GM21619 (cell line): ENCODE results near the gene PALM.
A peak's percentile ranks its signal among the peaks of the same experiment; 100 is the strongest.

ENCODE experiments used
- ATAC-seq: cut with Tn5 transposase; IDR thresholded peaks from one replicate; pipeline ENCODE4 v1.9.1; 2021; ENCODE audit not compliant: unreplicated experiment

The PALM gene

DNA sequence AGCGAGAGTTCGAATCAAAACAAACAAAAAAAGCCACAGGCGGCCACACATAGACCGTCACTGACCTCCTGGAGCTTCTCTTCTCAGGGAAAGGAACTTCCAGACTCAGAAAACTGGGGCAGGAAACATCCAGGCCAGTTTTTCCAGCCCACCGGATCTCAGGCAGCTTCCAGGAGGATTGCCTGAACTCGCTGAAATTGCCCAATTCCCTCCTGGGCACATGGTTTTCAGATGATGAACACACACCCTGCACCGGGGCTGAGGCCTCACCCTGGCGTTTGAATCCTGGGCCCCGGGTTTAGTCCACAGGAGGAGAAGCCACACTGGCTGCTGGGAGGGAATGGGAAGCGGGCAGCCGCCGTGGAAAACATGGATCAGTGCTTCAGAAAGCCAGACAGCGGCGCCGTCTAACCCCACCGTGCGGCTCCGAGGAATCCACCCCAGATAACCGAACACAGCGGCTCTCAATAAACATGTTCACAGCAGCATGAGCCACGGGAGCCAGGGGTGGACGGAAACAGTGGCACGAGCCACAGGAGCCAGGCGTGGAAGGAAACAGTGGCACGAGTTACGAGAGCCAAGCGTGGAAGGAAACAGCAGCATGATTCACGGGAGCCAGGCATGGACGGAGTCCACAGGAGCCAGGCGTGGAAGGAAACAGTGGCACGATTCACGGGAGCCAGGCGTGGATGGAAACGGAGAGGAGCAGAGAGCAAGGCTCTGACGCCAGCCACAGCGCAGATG is 70.3 kb downstream of the PALM start:
- ATAC-seq: no peak

DNA sequence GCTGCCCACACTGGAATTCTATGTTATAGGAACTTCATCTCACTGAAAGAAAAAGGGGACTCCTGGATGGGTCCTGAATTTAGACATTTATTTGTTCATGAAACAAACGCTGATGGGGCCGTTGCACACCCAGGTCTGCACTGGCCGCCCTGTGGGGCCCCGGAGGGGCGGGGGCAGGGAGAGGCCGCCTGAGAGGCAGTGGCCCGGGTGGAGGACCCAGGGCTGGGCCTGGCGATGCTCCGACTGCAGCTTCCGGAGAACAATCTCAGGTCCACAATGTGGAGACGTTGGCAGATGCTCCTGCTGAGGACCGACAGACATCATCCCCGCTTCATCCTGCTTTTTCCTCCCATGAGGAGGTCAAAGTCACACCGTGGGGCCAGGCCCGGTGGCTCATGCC is 72.2 kb downstream of the PALM start:
- no peak for ATAC-seq

DNA sequence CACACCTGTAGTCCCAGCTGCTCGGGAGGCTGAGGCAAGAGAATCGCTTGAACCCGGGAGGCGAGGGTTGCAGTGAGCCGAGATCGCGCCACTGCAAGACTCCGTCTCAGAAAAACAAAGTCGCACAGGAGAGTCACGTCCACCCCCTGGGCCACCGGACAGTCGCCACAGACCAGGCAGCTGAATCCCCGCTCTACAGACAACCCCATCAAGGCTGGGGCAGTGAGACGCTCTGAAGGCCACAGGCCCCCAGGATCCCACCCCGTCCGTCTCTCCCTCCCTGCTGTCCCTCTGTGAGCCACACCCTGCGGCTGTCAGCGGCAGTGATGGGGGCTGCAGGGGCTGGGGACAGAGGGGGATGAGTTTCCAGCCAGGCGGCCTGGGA is 73.1 kb downstream of the PALM start:
- no peak for ATAC-seq

DNA sequence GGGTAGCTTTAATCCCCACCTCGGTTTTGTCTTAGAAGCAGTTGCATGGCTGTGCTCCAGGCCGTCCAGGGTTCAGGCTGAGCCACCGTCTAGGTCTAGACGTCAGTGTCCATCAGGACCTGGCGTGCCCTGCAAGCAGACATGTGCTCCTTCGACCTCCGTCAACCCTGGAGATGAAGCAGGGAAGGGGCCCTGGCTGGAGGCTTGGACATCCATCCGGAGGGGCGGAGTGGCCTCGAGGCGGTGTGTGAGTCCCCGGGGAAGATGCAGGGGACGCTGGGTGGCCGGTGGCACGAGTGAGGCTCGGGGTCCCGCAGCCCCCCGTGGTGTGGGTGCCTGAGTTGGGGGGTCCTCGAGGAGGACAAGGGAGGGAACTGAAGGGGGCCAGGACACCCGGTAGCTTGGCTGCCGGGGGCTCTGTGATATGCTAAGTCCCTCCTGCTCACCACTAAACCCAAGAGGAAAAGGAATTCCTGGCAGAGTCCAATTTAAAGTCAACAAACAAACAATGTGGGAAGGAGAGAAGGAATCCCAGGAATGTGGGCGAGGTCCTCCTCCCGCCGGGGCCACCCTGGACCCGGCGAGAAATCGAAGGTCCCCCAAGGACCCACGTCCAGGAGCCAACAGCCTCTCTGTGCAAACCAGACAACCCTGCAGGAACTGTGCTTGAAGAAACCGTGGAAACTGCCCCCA is 73.6 kb downstream of the PALM start:
- no peak for ATAC-seq

DNA sequence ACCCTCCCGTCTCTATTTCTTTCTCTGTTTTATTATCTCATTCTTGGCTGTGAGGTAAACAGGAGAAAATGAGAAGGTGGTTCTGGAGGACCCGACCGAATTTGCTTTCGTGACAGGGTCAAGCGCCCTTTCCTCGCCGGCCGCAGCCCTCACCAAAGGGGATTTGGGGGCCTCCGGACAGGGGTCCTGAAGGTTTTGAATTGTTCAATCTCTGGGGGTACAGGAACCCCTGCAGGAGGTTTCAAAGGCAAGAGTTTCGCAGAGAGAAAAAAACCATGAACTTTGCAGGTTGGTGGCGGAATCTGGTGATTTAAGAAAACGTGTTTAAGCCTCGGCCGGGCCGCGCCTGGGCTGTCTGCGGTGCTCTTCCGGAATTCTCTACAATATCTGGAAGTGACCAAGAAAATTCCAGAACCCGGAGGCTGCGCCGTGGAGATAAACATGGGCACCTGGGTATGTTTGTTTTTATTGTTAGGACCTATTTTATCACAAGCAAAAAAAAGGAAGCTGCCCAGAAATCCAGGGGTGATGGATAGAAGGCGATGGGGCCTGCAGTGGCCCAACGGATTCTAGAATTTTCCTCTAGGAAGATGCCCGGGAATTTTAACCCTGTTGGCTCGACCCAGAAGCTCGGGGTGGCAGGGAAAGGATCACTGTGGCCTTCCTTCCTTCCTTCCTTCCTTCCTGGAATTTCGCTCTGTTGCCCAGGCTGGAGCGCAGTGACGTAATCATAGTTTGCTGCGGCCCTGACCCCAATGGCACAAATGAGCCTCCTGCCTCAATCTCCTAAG is 74.3 kb downstream of the PALM start:
- no peak for ATAC-seq

DNA sequence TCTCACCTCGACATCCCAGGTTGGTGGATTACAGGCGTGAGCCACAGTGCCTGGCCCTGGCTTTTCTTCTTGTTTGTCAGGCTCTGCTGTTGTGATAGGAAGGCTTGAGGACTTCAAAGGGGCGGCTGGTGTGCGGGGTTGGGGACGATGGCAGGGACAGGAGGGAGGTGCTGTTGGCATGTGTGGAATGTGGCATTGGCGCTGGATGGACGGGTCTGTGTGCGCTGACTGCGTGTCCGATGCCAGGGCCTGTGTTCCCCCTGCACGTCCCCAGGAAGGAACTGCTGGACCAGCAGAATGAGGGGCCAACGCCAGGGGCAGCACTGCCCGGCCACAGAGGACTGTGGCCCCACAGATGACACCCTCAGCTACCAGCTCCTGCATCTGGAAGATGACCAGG is 75.8 kb downstream of the PALM start:
- no peak for ATAC-seq

DNA sequence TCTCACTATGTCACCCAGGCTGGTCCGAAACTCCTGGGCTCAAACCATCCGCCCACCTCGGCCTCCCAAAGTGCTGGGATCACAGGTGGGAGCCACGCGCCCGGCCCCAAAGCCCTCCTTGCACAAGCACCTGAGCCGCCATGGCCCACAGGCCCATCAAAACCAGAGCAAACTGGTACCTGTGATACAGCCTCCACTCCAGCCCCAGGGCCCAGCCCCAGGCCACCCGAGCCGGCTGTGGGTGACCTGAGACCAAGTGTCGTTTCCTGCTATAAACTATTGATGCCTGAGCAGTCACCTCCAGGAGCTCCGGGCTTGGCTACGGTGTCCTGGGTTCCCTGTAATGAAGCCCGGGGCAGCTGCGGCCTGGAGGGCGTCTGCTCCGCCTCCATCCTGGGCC is 78.8 kb downstream of the PALM start:
- ATAC-seq: no peak

DNA sequence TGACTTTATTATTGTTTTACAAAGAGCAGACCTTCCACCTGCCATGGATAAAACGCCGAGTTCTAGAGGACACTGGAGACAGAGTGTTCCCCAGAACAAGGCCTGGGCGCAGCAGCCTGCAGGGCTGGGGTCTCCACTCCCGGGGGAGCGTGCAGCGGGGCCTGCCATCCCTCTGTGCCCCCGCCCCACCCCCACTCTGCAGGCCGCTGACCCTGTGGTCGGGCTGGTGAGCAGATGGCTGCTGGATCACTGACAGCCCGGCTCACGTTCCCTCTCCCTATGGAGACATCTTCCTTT is 79.9 kb downstream of the PALM start:
- no peak for ATAC-seq

DNA sequence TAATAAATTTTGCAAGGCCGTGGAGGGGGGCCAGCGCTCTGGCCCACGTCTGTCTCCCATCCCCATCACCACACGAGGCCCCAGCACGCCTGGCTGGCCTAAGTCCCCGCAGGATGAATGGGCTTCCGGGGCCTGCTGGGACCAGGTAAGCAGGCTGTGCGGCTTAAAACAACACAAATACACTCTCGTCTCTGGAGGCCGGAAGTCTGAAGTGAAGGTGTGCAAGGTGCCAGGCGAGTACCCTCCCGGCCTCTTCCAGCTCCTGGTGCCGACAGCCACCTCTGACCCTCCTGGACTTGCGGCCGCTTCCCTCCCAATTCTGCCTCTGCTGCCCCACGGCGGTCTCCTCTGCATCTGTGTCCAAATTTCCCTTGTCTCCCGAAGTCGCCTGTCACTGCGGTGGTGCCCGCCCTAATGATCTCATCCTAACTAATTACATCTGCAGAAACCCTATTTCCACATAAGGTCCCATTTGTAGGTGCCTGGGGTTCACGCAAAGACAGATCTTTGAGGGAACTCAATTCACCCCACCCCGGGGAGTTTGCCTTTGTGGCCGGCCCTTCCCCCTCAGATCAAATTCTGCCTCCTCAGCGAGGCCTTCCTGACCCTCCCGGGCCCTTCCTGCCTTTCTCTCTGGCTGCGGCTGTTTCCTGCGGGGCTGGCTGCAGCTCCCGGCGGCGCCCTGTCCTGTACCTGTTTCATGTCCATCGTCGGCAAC is 80.4 kb downstream of the PALM start:
- no peak for ATAC-seq

DNA sequence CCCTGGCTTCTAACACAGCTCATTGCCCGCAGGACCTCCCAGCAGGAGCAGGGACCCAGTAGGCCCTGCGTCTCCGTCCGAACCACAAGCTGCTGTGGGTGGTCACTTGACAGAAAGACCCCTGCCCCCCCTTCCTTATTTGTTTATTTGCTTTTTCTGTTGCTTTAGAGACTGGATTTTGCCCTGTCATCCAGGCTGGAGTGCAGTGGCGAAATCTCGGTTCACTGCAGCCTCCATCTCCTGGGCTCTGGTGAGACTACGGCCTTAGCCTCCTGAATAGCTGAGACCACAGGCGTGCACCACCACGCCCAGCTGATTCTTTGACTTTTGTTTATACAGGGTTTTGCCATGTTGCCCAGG is 80.9 kb downstream of the PALM start:
- ATAC-seq: no peak

DNA sequence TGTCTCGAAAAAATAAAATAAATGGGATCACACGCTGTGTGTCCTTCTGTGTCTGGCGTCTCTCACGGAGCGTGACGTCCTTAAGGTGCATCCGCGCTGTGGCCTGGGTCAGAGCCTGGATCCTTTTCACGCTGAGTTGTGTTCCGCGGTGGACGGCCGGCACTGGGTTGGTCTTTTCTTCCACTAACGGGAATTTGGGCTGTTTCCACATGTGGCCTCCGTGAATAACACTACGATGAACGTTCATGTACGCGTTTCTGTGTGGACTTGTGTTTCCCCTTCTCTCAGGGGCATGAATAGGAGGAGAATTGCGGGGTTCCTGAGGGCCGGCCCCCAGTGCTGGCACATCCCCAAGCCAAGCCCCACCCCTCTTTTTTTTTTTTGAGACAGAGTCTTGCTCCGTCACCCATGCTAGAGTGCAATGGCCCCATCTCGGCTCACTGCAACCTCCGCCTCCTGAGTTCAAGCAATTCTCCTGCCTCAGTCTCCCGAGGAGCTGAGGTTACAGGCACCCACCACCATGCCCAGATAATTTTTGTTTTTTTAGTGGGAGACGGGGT is 82.4 kb downstream of the PALM start:
- no peak for ATAC-seq

DNA sequence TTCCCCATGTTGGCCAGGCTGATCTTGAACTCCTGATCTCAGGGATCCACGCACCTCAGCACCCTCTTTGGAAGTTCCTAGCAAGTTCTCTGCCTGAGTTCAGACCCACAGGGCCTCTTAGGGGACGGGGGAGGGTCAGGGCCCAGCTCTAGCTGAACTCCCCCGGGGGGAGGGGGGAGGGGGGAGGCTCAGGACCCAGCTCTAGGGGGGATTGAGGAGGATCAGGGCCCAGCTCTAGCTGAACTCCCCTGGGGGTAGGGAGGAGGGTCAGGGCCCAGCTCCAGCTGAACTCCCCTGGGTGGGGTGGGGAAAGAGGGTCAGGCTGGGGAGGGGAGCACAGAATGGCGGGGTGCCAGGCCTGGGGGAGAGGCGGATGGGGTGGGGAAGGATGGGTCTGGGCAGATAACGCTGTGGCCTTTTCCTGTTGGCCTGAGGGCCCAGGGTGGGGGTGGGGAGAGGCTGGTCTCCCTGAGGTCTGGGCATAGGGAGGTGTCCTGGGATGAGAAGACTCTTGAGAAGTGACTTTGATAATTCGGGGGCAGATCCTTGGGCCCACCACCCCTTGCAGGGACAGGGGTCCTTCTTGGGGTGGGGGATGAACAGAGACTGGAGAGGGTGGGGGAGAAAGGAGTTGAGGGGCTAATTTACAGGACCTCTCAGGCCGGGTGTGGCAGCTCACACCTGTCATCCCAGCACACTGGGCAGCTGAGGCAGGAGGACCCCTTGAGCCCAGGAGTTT is 83.0 kb downstream of the PALM start:
- ATAC-seq: no peak

DNA sequence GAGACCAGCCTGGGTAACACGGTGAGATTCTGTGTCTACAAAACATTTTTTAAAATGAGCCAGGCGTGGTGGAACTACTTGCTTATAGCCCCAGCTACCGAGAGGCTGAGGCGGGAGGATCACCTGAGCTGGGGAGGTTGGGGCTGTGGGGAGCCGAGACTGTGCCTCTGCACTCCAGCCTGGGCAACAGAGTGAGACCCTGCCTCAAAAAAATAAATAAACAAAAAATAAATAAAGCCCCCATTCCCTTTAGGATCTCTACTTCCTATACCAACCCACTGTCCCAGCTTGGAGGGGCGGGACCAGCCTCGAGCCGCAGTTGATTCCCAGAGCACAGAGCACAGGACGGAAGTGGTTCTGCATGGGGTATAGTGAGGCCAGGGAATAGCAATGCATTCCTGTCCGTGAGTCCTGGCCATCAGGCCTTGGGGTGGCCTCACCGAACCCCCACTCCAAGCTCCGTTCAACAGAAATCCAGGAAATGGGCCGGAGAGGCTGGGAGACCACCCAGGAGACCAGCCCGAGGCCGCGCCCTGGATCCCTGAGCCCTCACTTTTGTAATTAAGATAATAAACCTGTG is 83.7 kb downstream of the PALM start:
- no peak for ATAC-seq

DNA sequence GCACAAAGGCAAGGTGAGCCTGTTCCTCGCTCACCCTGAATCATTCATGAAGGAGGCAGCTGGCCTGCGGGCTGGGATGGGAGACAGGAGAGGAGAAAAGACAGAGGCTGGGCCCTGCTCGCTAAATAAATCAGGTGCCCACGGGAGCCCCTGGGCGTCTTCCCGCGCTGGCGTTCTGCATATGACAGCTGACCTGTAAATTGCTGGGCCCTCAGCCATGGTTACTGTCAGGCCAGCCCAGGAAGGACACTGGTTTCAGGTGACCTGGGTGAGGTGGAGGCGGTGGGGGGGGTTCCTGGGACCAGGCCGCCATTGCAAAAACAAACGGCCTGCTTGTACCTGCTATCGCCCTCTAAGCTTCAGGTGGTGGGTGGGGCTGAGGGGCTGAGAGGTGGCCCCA is 85.1 kb downstream of the PALM start:
- no peak for ATAC-seq

DNA sequence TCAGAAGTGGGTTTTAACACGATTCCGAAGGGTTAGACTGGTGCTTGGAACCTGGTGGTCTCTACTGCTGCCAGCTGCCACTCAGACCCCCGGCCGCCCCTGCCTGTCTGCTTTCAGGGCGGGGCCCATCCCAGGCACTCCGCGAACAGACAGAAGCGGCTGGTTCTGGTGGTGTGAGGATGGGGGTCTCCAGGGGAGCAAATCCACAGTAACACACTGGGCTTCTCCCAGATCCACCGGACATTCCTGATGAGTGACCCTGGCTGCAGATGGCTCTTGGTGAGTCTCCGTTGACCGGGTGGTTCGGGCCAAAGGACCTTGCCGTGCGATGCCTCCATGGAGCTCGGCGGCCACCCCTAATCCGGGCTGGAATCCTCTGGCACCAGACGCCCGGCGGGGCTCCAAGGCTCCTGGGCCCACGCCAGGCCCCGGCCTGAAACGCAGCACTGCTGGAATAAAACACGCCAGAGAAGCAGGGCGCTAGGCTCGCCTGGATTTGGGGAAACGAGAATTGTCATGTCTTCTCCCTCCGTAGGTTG is 86.4 kb downstream of the PALM start:
- no peak for ATAC-seq

DNA sequence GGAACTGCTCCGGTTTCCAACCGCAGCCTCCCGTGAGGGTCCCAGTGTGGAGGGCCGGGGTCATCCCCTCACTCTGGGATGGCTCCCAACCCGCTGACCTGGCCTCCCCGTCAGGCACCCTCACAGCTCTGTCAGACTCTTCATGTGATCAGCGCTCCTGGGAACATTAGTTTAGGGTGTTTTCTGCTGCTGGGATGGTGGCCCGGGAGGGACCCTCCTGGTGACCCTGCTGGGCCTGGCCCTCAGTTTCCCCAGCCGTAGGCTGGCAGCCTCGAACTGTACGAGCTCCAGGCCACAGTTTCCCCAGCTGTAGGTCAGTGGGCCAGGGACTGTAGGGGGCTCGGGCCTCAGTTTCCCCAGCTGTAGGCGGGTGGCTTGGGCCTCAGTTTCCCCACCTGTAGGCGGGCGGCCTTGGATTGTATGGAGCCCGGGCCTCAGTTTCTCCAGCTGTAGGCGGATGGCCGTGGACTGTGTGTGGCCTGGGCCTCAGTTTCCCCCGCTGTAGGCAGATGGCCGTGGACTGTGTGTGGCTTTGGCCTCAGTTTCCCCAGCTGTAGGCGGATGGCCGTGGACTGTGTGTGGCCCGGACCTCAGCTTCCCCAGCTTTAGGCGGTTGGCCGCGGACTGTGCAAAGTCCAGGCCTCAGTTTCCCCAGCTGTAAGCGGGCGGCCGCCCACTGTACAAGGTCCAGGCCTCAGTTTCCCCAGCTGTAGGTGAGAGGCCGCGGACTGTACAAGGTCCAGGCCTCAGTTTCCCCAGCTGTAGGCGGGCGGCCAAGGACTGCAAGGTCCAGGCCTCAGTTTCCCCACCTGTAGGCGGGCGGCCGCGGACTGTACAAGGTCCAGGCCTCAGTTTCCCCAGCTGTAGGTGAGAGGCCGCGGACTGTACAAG is 87.2 kb downstream of the PALM start:
- ATAC-seq: no peak

DNA sequence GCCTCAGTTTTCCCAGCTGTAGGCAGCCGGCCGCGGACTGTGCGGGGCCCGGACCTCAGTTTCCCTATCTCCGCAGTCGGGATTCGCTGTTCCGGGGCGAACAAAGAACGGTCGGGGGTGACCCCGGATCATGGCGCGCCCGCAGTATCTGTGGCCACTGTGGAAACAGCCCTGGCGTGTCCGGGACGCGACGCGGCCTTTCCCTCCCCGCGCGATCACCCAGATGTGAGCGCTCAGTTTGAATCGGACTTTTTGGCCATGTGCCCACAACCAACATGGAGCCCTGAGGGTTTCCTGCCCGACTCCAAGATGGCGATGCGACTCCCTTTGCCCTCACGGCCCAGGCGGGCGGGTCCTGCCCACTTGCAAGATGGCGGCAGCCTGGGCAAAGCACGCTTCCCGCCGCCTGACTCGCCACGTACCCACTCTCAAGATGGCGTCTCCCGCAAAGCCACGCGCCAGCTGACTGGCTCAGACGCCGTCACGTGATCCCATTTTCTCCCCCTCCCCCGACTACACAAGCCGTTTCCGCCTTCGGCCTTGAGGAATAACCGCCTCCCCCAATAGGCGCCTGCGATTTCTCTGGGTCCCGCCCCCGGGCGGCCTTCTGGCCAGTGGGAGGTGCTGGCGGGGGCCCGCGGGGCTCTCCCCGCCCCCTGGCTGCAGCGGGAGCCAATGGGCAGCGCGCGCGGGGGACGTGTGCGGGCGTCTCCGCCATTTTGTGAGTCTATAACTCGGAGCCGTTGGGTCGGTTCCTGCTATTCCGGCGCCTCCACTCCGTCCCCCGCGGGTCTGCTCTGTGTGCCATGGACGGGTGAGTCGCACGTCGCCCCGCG is 88.2 kb downstream of the PALM start, which contains the start of gene PTBP1:
Gene PTBP1 (plus strand): TSS at position 761 of the 836 bp plus-strand sequence. CDS start 46 bp downstream, at position 807.
- peak; percentile 72 for ATAC-seq
